Measurements from ENCODE around the gene LIPG. TPM values are rescaled to one million over a fixed set of nuclear protein-coding genes. Genes with fewer than 3 reads are reported as not detected.

LIPG gene
- total RNA-seq, 1 experiment from 2014 or later, result 8.4 TPM

GRCh38 chr18:49628881-49629795, 67.3 kb downstream of the LIPG start:
- Histone ChIP-seq H3K4me1 (ENCODE audit: insufficient read depth, low read length, poor library complexity, severe bottlenecking) (no peaks in the 10 kb centered on the region), H3K27ac (ENCODE audit: low read depth, low read length, poor library complexity, severe bottlenecking) (no peak overlapping the region), H3K9me3 (ENCODE audit: low read depth, low read length, poor library complexity, severe bottlenecking) (no peaks in the 10 kb centered on the region), H3K27me3 (replicated peaks; ENCODE audit: insufficient read depth, low read depth, low read length, poor library complexity) (no peaks in the 10 kb centered on the region), H3K36me3 (ENCODE audit: insufficient read depth, low read length, poor library complexity, severe bottlenecking) (no peaks in the 10 kb centered on the region), H3K4me3 (ENCODE audit: low read depth, low read length, poor library complexity, severe bottlenecking) (no peak overlapping the region)
- ChIA-PET POLR2A (ENCODE audit: low non-redundant PET) (interaction anchor here (0.6 kb wide), 1 partner anchor 8 kb away, joined by 7 read pairs; no protein-coding TSS in a partner anchor), CTCF (no interaction called here)
- no TSS peak for BruUV-seq (replicated peaks)
- intact Hi-C loops (cut with micrococcal nuclease; ENCODE audit: unreplicated experiment), result no loop called here
- no peak for DNase-seq (ENCODE audit: low spot score)
- TF ChIP-seq EZH2 (IDR thresholded peaks at IDR 0.05; ENCODE audit: borderline replicate concordance, low read depth, low read length, poor library complexity, severe bottlenecking), result no peak
- TF ChIP-seq, protein P1, sequence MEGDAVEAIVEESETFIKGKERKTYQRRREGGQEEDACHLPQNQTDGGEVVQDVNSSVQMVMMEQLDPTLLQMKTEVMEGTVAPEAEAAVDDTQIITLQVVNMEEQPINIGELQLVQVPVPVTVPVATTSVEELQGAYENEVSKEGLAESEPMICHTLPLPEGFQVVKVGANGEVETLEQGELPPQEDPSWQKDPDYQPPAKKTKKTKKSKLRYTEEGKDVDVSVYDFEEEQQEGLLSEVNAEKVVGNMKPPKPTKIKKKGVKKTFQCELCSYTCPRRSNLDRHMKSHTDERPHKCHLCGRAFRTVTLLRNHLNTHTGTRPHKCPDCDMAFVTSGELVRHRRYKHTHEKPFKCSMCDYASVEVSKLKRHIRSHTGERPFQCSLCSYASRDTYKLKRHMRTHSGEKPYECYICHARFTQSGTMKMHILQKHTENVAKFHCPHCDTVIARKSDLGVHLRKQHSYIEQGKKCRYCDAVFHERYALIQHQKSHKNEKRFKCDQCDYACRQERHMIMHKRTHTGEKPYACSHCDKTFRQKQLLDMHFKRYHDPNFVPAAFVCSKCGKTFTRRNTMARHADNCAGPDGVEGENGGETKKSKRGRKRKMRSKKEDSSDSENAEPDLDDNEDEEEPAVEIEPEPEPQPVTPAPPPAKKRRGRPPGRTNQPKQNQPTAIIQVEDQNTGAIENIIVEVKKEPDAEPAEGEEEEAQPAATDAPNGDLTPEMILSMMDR (conservative IDR thresholded peaks at IDR 0.05; ENCODE audit: low read depth, low read length), result peak; percentile 37; the same call in 1 of the 2 replicates

DNA sequence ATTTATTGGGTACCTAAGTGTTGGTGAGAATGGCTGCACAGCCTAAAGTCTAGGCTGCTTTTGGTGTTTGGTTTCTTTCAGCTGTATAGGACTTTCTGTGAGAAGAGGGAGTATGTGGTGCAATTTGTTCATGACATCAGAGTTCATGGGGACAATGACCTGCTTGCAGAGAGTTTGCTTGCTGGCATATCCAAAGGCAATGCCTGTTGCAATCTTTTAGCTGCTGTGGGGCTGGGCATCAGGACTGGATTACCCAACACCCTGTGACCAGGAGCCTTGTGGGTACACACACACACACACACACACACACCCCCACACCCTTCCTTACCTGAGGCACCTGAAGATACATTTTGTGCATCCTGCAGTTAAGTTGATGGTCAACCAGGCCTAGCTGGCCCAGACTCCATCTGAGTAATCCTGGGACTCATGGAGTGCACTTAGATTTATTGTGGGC, 68.4 kb downstream of the LIPG start:
- intact Hi-C loops (cut with micrococcal nuclease; ENCODE audit: unreplicated experiment), result no loop called here
- Histone ChIP-seq H3K27ac (ENCODE audit: low read depth, low read length, poor library complexity, severe bottlenecking) (no peak overlapping the region), H3K9me3 (ENCODE audit: low read depth, low read length, poor library complexity, severe bottlenecking) (no peaks in the 10 kb centered on the region), H3K4me1 (ENCODE audit: insufficient read depth, low read length, poor library complexity, severe bottlenecking) (no peaks in the 10 kb centered on the region), H3K27me3 (replicated peaks; ENCODE audit: insufficient read depth, low read depth, low read length, poor library complexity) (no peaks in the 10 kb centered on the region), H3K36me3 (ENCODE audit: insufficient read depth, low read length, poor library complexity, severe bottlenecking) (no peaks in the 10 kb centered on the region), H3K4me3 (ENCODE audit: low read depth, low read length, poor library complexity, severe bottlenecking) (no peak overlapping the region)
- no TSS peak for BruUV-seq (replicated peaks)
- ChIA-PET POLR2A (ENCODE audit: low non-redundant PET) (no interaction called here), CTCF (no interaction called here)
- no peak for TF ChIP-seq EZH2 (IDR thresholded peaks at IDR 0.05; ENCODE audit: borderline replicate concordance, low read depth, low read length, poor library complexity, severe bottlenecking)
- TF ChIP-seq, protein P1 (conservative IDR thresholded peaks at IDR 0.05; ENCODE audit: low read depth, low read length), result no peak
- no peak for DNase-seq (ENCODE audit: low spot score)

GRCh38 chr18:49631146-49631866, 69.4 kb downstream of the LIPG start:
- intact Hi-C loops (cut with micrococcal nuclease; ENCODE audit: unreplicated experiment), result no loop called here
- Histone ChIP-seq H3K36me3 (ENCODE audit: insufficient read depth, low read length, poor library complexity, severe bottlenecking) (no peaks in the 10 kb centered on the region), H3K27me3 (replicated peaks; ENCODE audit: insufficient read depth, low read depth, low read length, poor library complexity) (no peaks in the 10 kb centered on the region), H3K4me3 (ENCODE audit: low read depth, low read length, poor library complexity, severe bottlenecking) (no peak overlapping the region), H3K27ac (ENCODE audit: low read depth, low read length, poor library complexity, severe bottlenecking) (no peak overlapping the region), H3K9me3 (ENCODE audit: low read depth, low read length, poor library complexity, severe bottlenecking) (no peaks in the 10 kb centered on the region), H3K4me1 (ENCODE audit: insufficient read depth, low read length, poor library complexity, severe bottlenecking) (no peaks in the 10 kb centered on the region)
- TF ChIP-seq, protein P1 (conservative IDR thresholded peaks at IDR 0.05; ENCODE audit: low read depth, low read length), result no peak
- TF ChIP-seq EZH2 (IDR thresholded peaks at IDR 0.05; ENCODE audit: borderline replicate concordance, low read depth, low read length, poor library complexity, severe bottlenecking), result no peak
- CTCF ChIA-PET, result no interaction called here
- POLR2A ChIA-PET (ENCODE audit: low non-redundant PET), result no interaction called here
- DNase-seq (ENCODE audit: low spot score), result no peak
- BruUV-seq (replicated peaks), result no TSS peak
